GM12878 (cell line): ENCODE data around the gene FNDC3A. TPM values are rescaled to one million over a fixed set of nuclear protein-coding genes. Genes with fewer than 3 reads are reported as not detected.

Source experiments
- CHD1 ChIP-seq: IDR thresholded peaks from 2 replicates; pipeline ENCODE4 v1.6.1; 2012; ENCODE audit warnings: low read depth, low read length, improper control_type of control experiment
- CREM ChIP-seq: IDR thresholded peaks from 2 replicates; pipeline ENCODE4 v1.6.1; 2014; ENCODE audit warnings: antibody characterized with exemption, low read depth
- MTA2 ChIP-seq: fragments of 450-650 bp; IDR thresholded peaks from 2 replicates; pipeline ENCODE4 v1.6.1; 2016; ENCODE audit warnings: low read depth, mild to moderate bottlenecking, moderate library complexity
- SMC3 ChIP-seq: IDR thresholded peaks from 2 replicates; pipeline ENCODE4 v1.6.1; 2011; ENCODE audit warnings: low read length, improper control_type of control experiment, borderline replicate concordance
- polyA plus RNA-seq, 11 experiments: library from polyadenylated mRNA; depleted of rRNA in 4 of 11; unstranded in 6 of 11; stranded (reverse) in 5 of 11; fragments of >200 nt; fragmentation: Nextera tagmentation in 4 of 11; fragmentation: Illumina TruSeq in 1 of 11; extraction: Ambion mirVana in 4 of 11; extraction: Trizol in 1 of 11; gene quantifications; 1 replicate in 1 of 11; 2 replicates in 10 of 11; pipeline versions ENCODE4 v1.2.1 to v1.2.3, GENCODE V29; 2011 to 2016; ENCODE audit warnings: inconsistent platforms in 2 of 11, missing spikeins in 2 of 11, low read depth in 1 of 11
- total RNA-seq, 4 experiments: library from RNA; depleted of rRNA in 3 of 4; stranded (reverse); fragments of >200 nt in 3 of 4; fragmentation: Illumina TruSeq in 1 of 4; extraction: Trizol in 1 of 4; gene quantifications; 2 replicates each; pipeline versions ENCODE4 v1.2.1 to v1.2.3, GENCODE V29; 2013 to 2021
- TF ChIP-seq, protein P1 (sequence below): IDR thresholded peaks from 2 replicates; pipeline ENCODE4 v1.6.1; 2011; ENCODE audit warnings: mild to moderate bottlenecking, low read depth, low read length, moderate library complexity; ENCODE audit not compliant: insufficient replicate concordance
- TF ChIP-seq, protein P2 (sequence below): IDR thresholded peaks from 2 replicates; pipeline ENCODE4 v1.6.1; 2012; ENCODE audit warnings: mild to moderate bottlenecking, low read depth, low read length
- TF ChIP-seq, protein P3 (sequence below): fragments of 450-650 bp; conservative IDR thresholded peaks from 2 replicates; pipeline ENCODE4 v1.6.1; 2017; ENCODE audit warnings: mild to moderate bottlenecking, moderate library complexity

Gene FNDC3A
- total and polyA plus RNA-seq, 10 of the 15 experiments (the other 5 are each of a cell fraction or from before 2014, with no cell fraction given): 6.3 to 46.4 (median 22.8) TPM

DNA sequence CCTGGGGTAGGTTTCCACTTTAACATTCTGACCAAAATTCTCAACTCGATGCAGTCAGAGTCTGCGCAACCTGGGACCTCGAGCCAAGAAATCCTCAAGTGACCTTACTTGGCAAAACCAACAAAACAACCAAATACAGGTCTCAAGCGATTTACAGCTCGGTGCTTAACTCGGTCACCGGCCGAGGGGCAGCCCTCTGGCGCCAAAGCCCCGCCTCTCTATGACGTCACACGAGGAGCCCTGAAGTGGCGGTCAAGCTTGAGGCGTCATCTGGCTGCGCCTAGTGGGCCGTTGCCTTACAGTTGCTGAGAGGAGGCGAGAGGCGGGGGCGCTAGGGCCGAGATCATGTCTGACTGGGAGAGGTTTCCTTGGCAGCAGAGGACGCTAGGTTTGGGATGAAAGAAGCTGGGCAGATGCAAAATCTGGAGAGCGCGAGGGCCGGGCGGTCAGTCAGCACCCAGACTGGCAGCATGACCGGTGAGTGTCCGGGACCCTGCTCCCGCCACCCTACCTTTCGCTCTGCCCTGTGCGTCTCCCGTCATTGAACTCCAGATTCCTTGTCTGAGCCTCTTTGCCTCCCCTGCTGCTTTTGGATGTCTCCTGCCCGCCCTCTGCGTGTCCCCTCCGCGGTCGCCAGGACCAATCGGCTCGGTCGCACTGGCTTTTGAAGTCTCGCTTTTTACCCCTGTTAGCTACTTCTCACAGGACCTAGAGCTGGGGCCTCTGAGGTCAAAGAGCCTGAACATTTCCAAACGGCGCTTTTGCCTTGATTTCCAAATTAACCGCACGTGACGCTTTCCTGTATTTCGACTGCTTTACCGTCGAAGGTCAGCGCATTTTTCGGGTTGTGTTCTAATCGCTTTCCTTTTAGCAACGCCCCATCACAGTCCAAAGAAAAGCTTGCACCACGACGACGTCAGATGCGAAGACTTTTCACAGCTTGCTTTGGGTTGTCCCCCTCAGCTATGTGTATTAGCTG lies 272.2 kb downstream of the FNDC3A start, which contains the start of gene CDADC1 (continued):
- TF ChIP-seq, protein P1, sequence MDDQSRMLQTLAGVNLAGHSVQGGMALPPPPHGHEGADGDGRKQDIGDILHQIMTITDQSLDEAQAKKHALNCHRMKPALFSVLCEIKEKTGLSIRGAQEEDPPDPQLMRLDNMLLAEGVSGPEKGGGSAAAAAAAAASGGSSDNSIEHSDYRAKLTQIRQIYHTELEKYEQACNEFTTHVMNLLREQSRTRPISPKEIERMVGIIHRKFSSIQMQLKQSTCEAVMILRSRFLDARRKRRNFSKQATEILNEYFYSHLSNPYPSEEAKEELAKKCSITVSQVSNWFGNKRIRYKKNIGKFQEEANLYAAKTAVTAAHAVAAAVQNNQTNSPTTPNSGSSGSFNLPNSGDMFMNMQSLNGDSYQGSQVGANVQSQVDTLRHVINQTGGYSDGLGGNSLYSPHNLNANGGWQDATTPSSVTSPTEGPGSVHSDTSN: no peak
- no peak for TF ChIP-seq SMC3
- TF ChIP-seq, protein P2, sequence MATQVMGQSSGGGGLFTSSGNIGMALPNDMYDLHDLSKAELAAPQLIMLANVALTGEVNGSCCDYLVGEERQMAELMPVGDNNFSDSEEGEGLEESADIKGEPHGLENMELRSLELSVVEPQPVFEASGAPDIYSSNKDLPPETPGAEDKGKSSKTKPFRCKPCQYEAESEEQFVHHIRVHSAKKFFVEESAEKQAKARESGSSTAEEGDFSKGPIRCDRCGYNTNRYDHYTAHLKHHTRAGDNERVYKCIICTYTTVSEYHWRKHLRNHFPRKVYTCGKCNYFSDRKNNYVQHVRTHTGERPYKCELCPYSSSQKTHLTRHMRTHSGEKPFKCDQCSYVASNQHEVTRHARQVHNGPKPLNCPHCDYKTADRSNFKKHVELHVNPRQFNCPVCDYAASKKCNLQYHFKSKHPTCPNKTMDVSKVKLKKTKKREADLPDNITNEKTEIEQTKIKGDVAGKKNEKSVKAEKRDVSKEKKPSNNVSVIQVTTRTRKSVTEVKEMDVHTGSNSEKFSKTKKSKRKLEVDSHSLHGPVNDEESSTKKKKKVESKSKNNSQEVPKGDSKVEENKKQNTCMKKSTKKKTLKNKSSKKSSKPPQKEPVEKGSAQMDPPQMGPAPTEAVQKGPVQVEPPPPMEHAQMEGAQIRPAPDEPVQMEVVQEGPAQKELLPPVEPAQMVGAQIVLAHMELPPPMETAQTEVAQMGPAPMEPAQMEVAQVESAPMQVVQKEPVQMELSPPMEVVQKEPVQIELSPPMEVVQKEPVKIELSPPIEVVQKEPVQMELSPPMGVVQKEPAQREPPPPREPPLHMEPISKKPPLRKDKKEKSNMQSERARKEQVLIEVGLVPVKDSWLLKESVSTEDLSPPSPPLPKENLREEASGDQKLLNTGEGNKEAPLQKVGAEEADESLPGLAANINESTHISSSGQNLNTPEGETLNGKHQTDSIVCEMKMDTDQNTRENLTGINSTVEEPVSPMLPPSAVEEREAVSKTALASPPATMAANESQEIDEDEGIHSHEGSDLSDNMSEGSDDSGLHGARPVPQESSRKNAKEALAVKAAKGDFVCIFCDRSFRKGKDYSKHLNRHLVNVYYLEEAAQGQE: no peak
- peak; percentile 99 for TF ChIP-seq CREM
- TF ChIP-seq, protein P3, sequence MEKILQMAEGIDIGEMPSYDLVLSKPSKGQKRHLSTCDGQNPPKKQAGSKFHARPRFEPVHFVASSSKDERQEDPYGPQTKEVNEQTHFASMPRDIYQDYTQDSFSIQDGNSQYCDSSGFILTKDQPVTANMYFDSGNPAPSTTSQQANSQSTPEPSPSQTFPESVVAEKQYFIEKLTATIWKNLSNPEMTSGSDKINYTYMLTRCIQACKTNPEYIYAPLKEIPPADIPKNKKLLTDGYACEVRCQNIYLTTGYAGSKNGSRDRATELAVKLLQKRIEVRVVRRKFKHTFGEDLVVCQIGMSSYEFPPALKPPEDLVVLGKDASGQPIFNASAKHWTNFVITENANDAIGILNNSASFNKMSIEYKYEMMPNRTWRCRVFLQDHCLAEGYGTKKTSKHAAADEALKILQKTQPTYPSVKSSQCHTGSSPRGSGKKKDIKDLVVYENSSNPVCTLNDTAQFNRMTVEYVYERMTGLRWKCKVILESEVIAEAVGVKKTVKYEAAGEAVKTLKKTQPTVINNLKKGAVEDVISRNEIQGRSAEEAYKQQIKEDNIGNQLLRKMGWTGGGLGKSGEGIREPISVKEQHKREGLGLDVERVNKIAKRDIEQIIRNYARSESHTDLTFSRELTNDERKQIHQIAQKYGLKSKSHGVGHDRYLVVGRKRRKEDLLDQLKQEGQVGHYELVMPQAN: peak; percentile 91
- TF ChIP-seq MTA2: no peak
- no peak for TF ChIP-seq CHD1
